IMR-90 (cell line): ENCODE results near the gene PPP1R14B.

Source experiments
- BHLHE40 ChIP-seq: fragments of 150-350 bp; IDR thresholded peaks from 2 replicates; pipeline ENCODE4 v1.6.1; 2016; ENCODE audit warnings: mild to moderate bottlenecking, low read depth, low read length
- CTCF ChIP-seq: conservative IDR thresholded peaks from 2 replicates; pipeline ENCODE4 v1.5.1; 2012; ENCODE audit warnings: mild to moderate bottlenecking, low read depth, low read length, improper control_type of control experiment
- RAD21 ChIP-seq: IDR thresholded peaks from 2 replicates; pipeline ENCODE4 v1.6.1; 2012; ENCODE audit warnings: low read length, improper control_type of control experiment
- RFX5 ChIP-seq: IDR thresholded peaks from 2 replicates; pipeline ENCODE4 v1.8.0; 2012; ENCODE audit warnings: low read depth, mild to moderate bottlenecking, low read length, moderate library complexity

- TF ChIP-seq BHLHE40 (no peak), CTCF (no peak), RAD21 (no peak), RFX5 (no peak)
Observed at GRCh38 chr11:64254326-64254725, 7.6 kb upstream of the PPP1R14B start.
